ENCODE results near the gene R3HDM2. TPM values are rescaled to one million over a fixed set of nuclear protein-coding genes. Genes with fewer than 3 reads are reported as not detected.

The R3HDM2 gene

Small RNA genes lying within 50 kb of the gene (small RNA-seq; reads per million reads assigned to genes)
- not detected for gene RNU6-879P
